ENCODE measurements around the gene EIF4G2. TPM values are rescaled to one million over a fixed set of nuclear protein-coding genes. Genes with fewer than 3 reads are reported as not detected.

The EIF4G2 gene
- polyA plus RNA-seq, 6 donors from 2014 or later = 536 to 677 (median 589) TPM

GRCh38 chr11:10803676-10804075 lies 5.0 kb downstream of the EIF4G2 start:
- no peak for ATAC-seq (ENCODE audit: low read depth in 2 of 2)
- peaks cover 24 to 41% (median 27%) of the 10 kb centered on the region in 3 donors for H3K4me1 Mint-ChIP-seq
- H3K27ac Mint-ChIP-seq = peak overlapping the region in 2 of 6 donors; percentile 12 to 24
- no peak for DNase-seq
- H3K4me3 Mint-ChIP-seq = peak overlapping the region in 2 of 8 donors; percentile 13 to 35
- no peaks in the 10 kb centered on the region for H3K27me3 Mint-ChIP-seq
- no peaks in the 10 kb centered on the region for H3K9me3 Mint-ChIP-seq
- peaks cover 47 to 62% of the 10 kb centered on the region in 2 donors for H3K36me3 Mint-ChIP-seq

- no peaks in the 10 kb centered on the region for H3K9me3 Mint-ChIP-seq
- peaks cover 47 to 52% of the 10 kb centered on the region in 2 donors for H3K36me3 Mint-ChIP-seq
- no peak for DNase-seq
- peak overlapping the region in 3 of 6 donors; percentile 7 to 64 (median 28) for H3K27ac Mint-ChIP-seq
- no peak for ATAC-seq (ENCODE audit: low read depth in 2 of 2)
- no peaks in the 10 kb centered on the region for H3K27me3 Mint-ChIP-seq
- H3K4me3 Mint-ChIP-seq = no peak overlapping the region
- H3K4me1 Mint-ChIP-seq = peaks cover 7 to 24% (median 17%) of the 10 kb centered on the region in 3 donors
These were observed 8.4 kb downstream of the EIF4G2 start for GRCh38 chr11:10800292-10800691.

GRCh38 chr11:10798330-10798928 lies 10.3 kb downstream of the EIF4G2 start:
- Mint-ChIP-seq H3K36me3 (peaks cover 31 to 43% of the 10 kb centered on the region in 2 donors), H3K27me3 (no peaks in the 10 kb centered on the region), H3K4me1 (peaks cover 16 to 20% (median 16%) of the 10 kb centered on the region in 3 donors), H3K27ac (peak overlapping the region in 2 of 6 donors; percentile 19 to 33), H3K4me3 (no peak overlapping the region), H3K9me3 (no peaks in the 10 kb centered on the region)
- no peak for DNase-seq
- no peak for ATAC-seq (ENCODE audit: low read depth in 2 of 2)

GRCh38 chr11:10797531-10797930 lies 11.2 kb downstream of the EIF4G2 start:
- Mint-ChIP-seq H3K36me3 (peaks cover 27 to 41% of the 10 kb centered on the region in 2 donors), H3K27me3 (no peaks in the 10 kb centered on the region), H3K4me1 (peaks cover 20 to 24% (median 24%) of the 10 kb centered on the region in 3 donors), H3K4me3 (no peak overlapping the region), H3K9me3 (no peaks in the 10 kb centered on the region), H3K27ac (no peak overlapping the region)
- no peak for ATAC-seq (ENCODE audit: low read depth in 2 of 2)
- DNase-seq = no peak

GRCh38 chr11:10797001-10797400 lies 11.7 kb downstream of the EIF4G2 start:
- Mint-ChIP-seq H3K4me1 (peaks cover 25 to 30% (median 29%) of the 10 kb centered on the region in 3 donors), H3K27me3 (no peaks in the 10 kb centered on the region), H3K27ac (peak overlapping the region in 1 of 6 donors; percentile 7), H3K9me3 (no peaks in the 10 kb centered on the region), H3K36me3 (peaks cover 27 to 38% of the 10 kb centered on the region in 2 donors), H3K4me3 (no peak overlapping the region)
- DNase-seq = no peak
- no peak for ATAC-seq (ENCODE audit: low read depth in 2 of 2)

GRCh38 chr11:10796191-10796590 lies 12.5 kb downstream of the EIF4G2 start:
- Mint-ChIP-seq H3K27me3 (no peaks in the 10 kb centered on the region), H3K4me3 (no peak overlapping the region), H3K27ac (no peak overlapping the region), H3K4me1 (peaks cover 20 to 34% (median 27%) of the 10 kb centered on the region in 3 donors), H3K9me3 (no peaks in the 10 kb centered on the region), H3K36me3 (peaks cover 20 to 30% of the 10 kb centered on the region in 2 donors)
- no peak for ATAC-seq (ENCODE audit: low read depth in 2 of 2)
- DNase-seq = no peak

GRCh38 chr11:10793470-10794255 lies 15.1 kb downstream of the EIF4G2 start:
- Mint-ChIP-seq H3K27me3 (no peaks in the 10 kb centered on the region), H3K9me3 (no peaks in the 10 kb centered on the region), H3K36me3 (peaks cover 0 to 8% of the 10 kb centered on the region in 2 donors), H3K4me1 (peaks cover 18 to 34% (median 26%) of the 10 kb centered on the region in 3 donors), H3K27ac (no peak overlapping the region), H3K4me3 (peak overlapping the region in 1 of 8 donors; percentile 11)
- ATAC-seq (ENCODE audit: low read depth in 2 of 2) (no peak), DNase-seq (no peak)

- Mint-ChIP-seq H3K4me1 (peaks cover 18 to 34% (median 26%) of the 10 kb centered on the region in 3 donors), H3K4me3 (peak overlapping the region in 7 of 8 donors; percentile 3 to 65 (median 36)), H3K27ac (peak overlapping the region in 4 of 6 donors; percentile 9 to 63 (median 18)), H3K27me3 (no peaks in the 10 kb centered on the region), H3K9me3 (no peaks in the 10 kb centered on the region), H3K36me3 (peaks cover 0 to 6% of the 10 kb centered on the region in 2 donors)
- ATAC-seq (ENCODE audit: low read depth in 2 of 2) = peak; percentile 97
- DNase-seq = peak; percentile 82
These were observed 16.2 kb downstream of the EIF4G2 start for GRCh38 chr11:10792385-10793068.

GRCh38 chr11:10786451-10786850 lies 22.3 kb downstream of the EIF4G2 start:
- no peaks in the 10 kb centered on the region for H3K9me3 Mint-ChIP-seq

GRCh38 chr11:10785146-10785474 lies 23.6 kb downstream of the EIF4G2 start:
- ATAC-seq (ENCODE audit: low read depth in 2 of 2) = no peak
- no peak overlapping the region for H3K4me3 Mint-ChIP-seq
- no peaks in the 10 kb centered on the region for H3K4me1 Mint-ChIP-seq
- H3K36me3 Mint-ChIP-seq = no peaks in the 10 kb centered on the region
- DNase-seq = no peak
- H3K9me3 Mint-ChIP-seq = no peaks in the 10 kb centered on the region
- H3K27me3 Mint-ChIP-seq = no peaks in the 10 kb centered on the region
- H3K27ac Mint-ChIP-seq = no peak overlapping the region

More at GRCh38 chr11:10786451-10786850, 22.3 kb downstream of the EIF4G2 start:
- no peak overlapping the region for H3K4me3 Mint-ChIP-seq
- H3K27ac Mint-ChIP-seq = peak overlapping the region in 1 of 6 donors; percentile 9
- ATAC-seq (ENCODE audit: low read depth in 2 of 2) (no peak), DNase-seq (no peak)
- H3K4me1 Mint-ChIP-seq = peaks cover 0 to under 1% (median 0%) of the 10 kb centered on the region in 3 donors
- H3K27me3 Mint-ChIP-seq = no peaks in the 10 kb centered on the region
- no peaks in the 10 kb centered on the region for H3K36me3 Mint-ChIP-seq

GRCh38 chr11:10784232-10785145 lies 24.2 kb downstream of the EIF4G2 start:
- Mint-ChIP-seq H3K4me1 (no peaks in the 10 kb centered on the region), H3K36me3 (no peaks in the 10 kb centered on the region), H3K4me3 (no peak overlapping the region), H3K27ac (no peak overlapping the region), H3K9me3 (no peaks in the 10 kb centered on the region), H3K27me3 (no peaks in the 10 kb centered on the region)
- no peak for DNase-seq
- no peak for ATAC-seq (ENCODE audit: low read depth in 2 of 2)

- no peak for DNase-seq
- Mint-ChIP-seq H3K27ac (no peak overlapping the region), H3K27me3 (no peaks in the 10 kb centered on the region), H3K9me3 (no peaks in the 10 kb centered on the region), H3K4me3 (no peak overlapping the region), H3K36me3 (peaks cover 4 to 22% of the 10 kb centered on the region in 2 donors), H3K4me1 (peaks cover 0 to 11% (median 7%) of the 10 kb centered on the region in 3 donors)
- no peak for ATAC-seq (ENCODE audit: low read depth in 2 of 2)
These were observed 28.7 kb downstream of the EIF4G2 start for GRCh38 chr11:10780040-10780439.

- ATAC-seq (ENCODE audit: low read depth in 2 of 2) = no peak
These were observed 29.6 kb downstream of the EIF4G2 start for GRCh38 chr11:10779086-10779485.

More at GRCh38 chr11:10779086-10779485, 29.6 kb downstream of the EIF4G2 start:
- H3K4me3 Mint-ChIP-seq = no peak overlapping the region
- H3K36me3 Mint-ChIP-seq = peaks cover 8 to 28% of the 10 kb centered on the region in 2 donors
- H3K4me1 Mint-ChIP-seq = peaks cover 0 to 11% (median 7%) of the 10 kb centered on the region in 3 donors
- no peak for DNase-seq
- H3K9me3 Mint-ChIP-seq = no peaks in the 10 kb centered on the region
- H3K27me3 Mint-ChIP-seq = no peaks in the 10 kb centered on the region
- H3K27ac Mint-ChIP-seq = no peak overlapping the region
